ENCODE data around the gene SERPINA3.

The SERPINA3 gene

DNA sequence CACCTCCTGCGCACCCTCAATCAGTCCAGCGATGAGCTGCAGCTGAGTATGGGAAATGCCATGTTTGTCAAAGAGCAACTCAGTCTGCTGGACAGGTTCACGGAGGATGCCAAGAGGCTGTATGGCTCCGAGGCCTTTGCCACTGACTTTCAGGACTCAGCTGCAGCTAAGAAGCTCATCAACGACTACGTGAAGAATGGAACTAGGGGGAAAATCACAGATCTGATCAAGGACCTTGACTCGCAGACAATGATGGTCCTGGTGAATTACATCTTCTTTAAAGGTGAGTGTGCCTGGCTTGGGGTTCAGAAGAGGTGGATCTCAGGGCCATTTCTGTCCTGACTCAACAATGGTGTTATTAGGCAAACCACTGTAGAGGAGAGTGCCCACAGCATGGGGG is 2.6 kb downstream of the SERPINA3 start:
- DNase-seq, result no peak

DNA sequence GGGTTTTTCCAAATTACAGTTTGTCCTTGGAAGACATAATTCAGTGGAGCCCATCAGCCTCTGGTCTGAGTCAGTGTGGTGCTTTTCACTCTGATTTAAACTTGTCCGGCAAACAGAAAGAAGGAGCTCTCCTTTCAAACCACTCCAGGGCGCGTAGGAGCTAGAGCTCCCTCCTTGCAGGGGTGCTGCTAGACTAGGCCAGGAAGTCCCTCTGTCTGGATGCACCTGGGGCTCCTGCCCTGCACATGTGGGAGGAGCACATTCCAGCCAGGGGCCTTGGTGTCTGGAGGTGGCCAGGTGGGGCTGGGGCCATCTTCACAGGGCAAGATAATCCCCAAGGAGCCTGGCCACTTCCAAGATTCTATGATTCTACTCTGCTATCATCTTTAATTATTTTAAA is 3.1 kb downstream of the SERPINA3 start:
- no peak for DNase-seq

DNA sequence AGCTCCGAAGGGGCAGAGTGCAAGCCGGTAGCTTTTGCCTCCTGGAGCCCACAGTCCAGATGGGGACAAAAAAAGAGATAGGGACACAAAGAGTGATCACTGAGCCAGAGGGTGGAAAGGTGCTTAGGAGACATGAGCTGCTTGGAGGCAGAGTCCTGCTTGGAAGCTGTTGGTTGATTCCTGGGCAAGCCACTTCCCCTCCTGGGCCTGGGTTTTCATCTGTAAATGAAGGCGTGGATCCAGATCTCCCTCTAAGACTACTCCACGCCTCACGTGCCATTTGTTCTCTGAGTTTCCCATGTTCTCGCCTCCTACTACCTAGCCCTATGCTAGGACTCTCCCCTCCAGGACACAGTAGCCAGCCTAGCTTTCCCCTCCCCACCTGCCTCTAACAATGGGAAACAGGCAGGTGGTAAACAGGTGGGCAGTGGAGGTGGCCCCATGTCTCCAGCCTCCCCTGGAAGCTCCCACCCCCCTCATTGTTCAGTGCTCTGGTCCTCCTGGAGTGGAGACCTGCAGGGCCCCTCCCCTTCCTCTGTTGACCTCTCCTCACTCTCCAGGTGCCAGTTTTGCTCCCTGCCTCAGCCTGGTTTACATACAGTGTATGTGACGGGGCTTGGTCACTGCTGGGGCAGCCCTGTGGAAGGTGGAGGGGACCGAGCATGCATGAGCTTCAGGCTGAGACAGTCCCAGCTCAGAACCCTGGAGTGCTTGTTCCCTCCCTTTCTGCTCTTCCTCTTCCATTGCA is 3.8 kb downstream of the SERPINA3 start:
- no peak for DNase-seq

DNA sequence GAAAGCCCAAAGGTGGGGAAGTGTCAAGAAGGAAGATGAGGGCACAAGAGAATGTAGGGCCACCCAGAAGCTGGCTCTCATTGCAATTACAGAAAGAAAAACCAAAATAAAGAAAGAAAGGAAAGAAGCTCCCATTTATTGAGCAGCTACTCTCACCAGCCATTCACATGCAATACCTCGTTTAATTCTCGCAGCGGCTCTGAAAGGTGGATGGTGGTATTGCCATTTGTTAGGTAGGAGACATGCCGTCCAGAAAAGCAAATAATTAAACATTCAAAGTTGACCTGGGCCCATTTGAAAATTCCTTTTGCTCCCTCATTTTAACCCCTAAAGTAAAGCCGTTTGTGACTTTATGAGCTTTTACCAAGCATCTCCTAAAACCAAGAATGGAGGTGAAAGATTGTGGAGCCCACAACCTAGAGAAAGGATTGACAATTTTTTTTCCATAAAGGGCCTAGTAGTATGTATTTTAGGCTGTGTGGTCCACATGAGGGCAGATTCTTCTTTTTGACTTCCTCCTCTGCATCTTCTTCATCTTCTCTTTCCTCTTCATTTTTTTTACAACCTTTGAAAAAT is 5.3 kb downstream of the SERPINA3 start:
- DNase-seq, result no peak

DNA sequence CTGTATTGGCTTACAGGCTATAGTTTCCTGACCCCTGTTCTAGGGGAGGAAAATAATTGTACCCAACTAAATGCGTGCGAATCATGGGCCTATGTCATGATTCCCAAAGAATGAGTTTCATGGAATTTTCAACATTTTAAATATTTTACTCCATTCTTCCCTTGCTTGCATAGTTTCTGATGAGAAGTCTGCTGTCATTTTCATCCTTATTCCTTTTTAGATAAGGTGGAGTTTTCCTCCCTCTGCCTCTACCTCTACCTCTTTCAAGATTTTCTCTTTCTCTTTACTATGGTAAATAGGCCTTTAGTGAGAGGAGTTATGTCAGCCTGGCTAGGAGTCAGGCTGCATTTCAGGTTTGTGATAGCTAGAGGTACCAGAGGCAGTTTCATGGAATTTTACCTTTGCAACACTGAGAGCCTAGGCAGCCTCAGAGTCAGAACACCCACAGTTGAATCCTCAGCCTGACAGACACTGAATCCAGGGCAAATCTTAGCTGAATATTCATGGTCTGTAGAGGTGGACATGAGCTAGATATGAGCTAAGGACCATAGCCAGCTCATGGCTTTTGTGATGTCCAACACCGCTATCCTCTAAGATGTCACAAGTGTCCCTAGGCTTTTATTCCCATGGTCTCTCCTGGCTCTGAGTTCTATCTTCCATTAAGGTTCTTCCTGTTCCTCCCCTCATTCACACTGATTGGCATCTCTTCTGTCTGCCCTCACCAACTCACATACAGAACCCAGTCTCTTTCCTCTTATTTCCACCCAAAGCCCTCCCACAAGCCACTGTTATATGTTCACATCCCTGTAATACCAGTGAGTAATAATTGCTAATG is 6.0 kb downstream of the SERPINA3 start:
- no peak for DNase-seq

DNA sequence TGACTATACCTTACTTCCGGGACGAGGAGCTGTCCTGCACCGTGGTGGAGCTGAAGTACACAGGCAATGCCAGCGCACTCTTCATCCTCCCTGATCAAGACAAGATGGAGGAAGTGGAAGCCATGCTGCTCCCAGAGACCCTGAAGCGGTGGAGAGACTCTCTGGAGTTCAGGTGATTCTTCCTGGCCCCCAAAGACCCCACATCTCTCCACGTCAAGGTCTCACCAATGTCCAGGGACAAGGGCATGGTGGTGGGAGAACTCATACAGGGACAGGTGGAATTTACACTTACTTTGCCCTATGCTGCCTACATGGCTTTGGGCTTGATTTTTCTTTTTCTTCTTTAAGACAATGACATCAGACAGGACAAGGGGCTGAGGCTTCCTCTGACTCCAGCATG is 7.1 kb downstream of the SERPINA3 start:
- no peak for DNase-seq

DNA sequence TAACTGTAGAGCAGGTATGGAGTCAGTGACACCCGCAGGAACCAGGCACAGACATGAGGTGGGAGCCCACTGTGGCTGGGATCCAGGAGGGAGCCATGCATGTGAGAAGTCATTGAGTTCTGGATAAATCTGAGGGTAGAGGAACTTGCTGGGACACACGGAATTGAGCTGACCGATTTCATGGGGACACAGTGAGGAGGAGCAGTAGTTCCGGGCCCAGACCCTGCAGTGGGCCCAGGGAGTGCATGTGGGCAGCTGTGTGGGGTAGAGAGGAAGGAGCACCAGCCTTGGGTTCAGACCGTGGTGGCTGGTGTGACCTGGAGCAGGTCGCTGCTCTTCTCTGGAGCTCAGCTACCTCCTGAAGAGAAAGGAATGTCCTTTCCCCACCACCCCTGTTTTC is 8.4 kb downstream of the SERPINA3 start:
- no peak for DNase-seq

DNA sequence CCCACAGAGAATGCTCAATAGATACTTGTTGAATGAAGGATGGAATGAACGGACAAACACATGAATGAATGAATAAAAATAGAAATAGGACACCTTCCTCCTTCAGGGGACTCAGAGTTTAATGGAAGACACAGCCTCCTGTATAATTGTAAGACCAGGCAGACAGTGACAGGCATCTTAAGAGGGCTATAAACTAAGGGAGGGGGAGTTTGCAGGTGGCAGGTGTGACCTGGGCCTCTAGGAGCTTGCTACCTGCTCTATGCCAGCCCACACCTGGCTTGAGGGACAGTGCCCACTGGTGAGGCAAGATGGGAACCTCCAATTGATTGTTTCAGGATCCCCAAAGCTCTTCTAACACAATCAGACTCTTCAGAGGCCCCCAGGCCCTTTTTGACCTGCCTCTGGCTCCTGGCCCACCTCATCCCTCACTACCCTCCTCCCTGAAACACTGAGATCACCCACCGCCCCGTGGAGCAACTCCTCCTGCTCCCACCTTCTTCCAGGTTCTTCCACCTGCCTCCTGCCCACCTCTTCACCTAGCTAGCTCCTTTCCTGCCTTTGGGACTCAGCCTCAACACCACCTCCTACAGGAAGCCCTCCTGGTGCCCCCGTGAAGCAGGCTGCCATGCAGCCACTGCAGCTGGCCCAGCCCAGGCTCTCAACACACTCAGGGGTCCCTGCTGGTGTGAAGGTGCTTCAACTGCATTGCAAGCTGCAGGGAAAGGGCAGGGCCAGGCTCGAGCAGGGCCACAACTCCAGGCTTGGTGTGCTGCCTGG is 9.4 kb downstream of the SERPINA3 start:
- no peak for DNase-seq

DNA sequence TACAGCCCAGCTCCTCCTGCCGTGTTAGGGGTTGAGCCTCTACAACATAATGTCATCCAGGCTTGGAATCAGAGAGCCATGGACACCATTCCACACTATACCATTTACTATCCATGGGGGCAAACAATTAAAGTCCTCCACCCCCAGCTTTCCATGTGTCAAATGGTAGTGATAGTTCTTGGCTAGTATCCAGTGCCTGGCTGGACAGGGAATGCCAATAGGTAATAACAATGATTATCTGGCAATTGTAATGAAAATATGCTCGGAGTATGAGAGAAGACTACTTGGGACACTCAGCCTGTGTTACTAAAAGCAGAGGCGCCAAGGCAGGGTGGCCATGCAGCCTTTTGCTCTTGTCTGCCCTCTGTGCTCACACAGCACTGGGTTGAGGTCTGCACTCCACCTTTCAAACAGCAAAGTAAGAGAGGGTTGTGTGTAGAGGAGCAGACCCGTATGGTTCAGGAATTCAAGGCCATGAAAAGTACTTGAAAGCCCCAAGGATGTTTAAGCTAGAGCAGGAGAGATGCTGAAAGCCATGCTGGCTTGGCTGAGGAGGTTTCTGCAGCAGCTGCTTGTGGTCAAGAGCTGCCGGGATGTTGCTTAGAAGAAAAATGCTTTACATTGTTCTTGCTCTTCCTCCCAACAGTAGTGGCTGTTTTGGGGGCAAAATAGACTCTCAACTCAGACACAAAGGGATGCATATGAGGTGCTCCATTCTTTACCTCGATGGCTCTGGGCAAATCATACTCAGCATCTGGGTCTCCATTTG is 10.6 kb downstream of the SERPINA3 start:
- no peak for DNase-seq

DNA sequence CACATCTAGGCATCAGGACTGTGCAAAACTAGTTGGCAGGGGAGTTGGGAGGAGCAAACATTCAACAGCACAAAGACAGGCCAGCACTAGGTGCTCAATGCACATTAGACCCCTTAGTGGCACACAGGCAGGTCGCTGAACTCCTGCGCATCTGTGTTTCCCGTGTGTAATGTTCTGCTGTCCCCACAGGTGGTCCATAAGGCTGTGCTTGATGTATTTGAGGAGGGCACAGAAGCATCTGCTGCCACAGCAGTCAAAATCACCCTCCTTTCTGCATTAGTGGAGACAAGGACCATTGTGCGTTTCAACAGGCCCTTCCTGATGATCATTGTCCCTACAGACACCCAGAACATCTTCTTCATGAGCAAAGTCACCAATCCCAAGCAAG is 11.2 kb downstream of the SERPINA3 start:
- no peak for DNase-seq

DNA sequence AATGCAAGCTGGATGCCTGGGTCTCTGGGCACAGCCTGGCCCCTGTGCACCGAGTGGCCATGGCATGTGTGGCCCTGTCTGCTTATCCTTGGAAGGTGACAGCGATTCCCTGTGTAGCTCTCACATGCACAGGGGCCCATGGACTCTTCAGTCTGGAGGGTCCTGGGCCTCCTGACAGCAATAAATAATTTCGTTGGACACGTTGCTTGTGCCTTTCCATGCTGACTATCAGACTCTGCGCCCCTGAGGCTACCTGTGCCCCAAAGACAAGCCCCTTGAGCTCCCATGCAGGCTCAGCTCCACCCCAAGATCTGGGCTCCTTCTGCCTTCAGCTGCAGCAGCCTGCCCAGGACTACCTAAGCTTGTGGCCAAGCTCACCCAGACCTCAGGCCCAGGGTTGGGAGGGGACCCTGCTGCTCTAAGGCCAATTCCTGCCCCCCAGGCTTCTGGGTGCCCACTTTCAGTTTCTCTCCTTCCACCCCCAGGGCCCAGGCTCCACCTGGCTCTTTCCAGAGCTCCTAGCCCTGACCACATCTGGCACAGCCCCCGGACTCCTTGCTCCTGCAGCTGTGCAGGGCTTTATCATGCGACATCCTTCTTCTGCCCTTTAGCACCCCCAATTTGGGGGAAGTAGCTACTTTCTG is 11.8 kb downstream of the SERPINA3 start:
- DNase-seq, result no peak

DNA sequence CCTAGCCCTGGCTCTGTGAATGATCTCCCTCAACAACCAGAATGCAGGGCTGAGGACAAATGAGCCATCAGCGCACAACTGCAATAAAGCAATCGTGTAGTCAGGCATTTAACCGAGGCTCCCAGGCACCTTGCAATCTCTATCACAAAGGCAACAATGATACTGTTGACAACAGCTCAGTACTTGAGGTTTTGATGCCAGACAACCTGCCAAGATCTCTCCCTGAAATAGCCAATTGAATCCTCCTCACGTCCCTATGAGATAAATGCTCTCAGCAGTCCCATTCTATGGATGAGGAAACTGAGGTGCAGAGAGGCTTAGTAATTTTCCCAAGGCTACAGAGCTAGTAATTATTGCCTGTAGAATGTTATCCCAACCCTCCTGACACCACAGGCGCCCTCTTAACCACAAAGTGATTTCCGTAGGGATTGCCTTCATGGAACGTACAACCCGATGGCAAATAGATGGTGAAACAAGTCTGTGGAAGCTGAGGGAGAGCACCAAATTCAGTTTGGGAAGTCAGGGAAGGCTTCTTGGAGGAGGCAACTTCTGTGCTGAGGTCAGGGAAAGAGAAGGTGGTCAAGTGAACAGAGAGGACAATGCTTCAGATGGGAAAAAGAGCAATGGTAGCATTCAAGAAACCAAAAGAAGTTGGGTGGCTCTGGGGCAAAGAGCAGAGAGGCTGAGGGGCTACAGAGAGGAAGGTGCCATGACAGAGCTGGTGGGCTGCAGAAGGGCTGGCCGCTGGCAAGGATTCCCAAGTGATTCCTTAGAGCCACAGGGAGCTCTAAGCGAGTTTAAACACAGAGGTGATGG is 12.6 kb downstream of the SERPINA3 start:
- DNase-seq, result no peak

DNA sequence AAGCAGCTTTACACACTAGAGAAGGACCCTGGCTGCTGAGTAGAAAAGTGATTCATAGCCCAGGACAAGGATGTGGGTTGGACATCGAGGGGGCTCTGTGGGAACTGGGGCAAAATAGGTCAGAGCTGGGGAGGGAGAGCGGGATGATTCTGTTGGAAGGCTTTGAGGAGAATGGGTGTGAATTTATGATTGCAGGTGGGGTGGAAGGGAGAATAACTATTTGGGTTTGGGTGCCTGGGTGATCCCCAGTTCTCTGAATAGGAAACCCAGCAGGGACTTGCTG is 13.1 kb downstream of the SERPINA3 start:
- no peak for DNase-seq

DNA sequence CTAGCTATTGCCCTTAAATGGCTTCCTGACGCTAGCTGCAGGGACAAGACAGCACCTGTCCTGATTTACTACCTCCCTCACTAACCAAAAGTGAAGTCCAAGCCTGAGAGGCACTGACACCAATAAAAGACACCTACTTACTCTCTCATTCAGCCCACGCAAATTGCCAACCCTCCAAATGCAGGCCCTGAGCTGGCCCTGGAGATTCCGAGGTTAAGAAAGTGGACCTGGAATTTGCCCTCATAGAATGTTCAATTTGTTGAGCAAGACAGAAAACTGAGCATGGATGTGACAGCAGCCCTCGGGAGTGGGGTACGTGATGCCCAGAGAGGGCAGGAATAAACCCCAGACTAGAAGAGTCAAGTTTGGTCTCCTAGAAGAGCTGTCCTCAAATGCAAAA is 16.4 kb downstream of the SERPINA3 start:
- no peak for DNase-seq

DNA sequence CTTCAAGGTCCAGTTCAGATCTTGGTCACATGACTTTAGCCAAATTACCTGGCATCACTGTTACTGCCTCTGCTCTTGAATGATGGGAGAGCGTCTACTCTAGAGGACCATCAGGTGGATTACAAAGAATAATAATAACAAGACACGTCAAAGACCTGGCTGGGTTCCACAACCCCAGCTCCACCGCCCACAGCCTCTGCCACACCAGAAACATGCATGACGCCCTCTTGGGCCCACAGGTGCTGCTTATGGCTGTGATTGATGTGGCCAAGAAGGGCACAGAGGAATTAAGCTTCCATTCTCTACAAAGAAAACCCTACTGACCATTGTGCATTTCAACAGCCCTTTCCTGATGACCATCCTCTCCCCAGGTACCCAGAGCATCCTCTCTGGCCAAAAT is 18.2 kb downstream of the SERPINA3 start:
- no peak for DNase-seq

DNA sequence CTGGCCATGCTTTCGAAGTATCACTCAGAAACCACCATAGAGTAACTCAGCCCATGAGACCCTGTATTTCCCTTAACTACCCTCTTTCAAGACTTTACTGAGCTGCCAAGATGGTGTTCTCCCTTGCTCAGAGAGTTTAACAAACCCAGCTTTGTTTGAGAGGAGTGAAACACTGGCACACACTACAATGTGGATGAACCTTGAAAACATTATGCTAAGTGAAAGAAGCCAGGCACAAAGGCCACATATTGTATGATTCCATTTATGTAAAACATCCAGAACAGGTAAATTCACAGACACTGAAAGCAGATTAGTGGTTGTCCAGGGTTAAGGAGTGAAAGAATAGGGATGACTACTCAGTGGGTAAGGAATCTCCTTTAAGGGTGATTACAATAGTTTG is 18.9 kb downstream of the SERPINA3 start:
- DNase-seq, result no peak

DNA sequence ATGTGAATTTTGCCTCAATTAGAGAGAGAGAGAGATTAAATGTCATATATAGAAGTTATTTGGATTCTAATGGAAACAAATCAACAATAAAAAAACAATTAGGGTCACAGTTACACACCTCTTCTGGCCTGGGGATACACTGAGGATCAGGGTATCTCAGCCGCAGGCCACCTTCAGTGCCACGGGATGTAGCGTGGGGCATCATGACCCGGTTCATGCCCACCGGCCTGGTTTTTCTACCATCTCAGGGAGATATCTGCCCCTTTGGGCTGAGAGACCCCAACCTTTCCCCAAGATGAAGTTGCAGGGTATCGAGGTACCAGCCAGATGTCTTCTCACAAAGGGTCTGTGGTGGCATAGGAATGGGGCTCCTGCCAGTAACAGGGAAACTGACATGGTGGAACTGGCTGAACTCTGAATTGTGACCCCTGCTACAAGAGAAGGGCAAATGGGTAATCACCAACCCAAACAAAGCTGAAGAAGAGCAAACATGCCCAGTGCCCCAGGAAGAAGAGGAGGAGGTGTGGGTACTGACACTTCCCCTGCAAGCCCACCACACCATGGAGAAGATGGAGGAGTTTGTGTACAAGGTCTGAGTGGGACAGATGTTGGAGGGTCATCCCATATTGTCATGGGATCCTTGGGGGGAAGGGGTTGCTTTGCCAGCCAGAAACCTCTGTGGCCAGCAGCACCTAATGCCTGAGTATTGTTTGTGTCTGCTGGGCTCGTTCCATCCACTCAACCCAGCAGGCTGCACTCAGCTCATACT is 19.5 kb downstream of the SERPINA3 start:
- no peak for DNase-seq

DNA sequence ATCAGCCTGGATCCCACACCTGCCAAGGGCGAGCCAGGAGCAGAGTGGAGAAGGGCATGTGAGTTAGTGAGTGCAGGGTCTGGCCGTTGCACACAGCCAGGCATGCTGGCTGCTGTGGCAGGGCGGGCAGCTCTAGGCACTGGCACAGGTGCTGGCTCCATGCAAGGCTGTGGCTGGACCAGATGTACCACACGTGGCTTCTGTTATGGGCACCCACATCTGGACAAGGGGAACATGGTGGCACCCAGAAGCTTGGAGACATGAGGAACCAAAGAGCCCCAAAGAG is 20.1 kb downstream of the SERPINA3 start:
- DNase-seq, result no peak

DNA sequence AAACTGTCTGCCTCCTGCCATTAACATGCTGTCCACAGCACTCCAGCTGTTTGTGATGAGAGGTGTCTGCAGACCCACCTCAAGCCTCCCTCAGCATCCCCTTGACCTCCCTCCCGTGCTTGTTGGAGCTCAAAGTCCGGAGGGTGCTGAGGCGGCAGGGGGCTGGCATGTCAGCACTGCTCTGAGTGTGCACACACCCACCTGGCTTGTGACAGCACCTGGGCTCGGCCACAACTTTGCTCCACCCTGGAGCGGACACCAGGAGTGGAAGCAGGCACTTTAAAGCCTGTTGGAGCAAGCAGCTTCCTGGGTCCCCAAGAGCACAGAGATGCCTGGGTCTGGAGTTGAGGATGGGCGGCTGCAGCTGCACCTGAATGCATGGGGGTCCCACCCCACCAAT is 20.9 kb downstream of the SERPINA3 start:
- DNase-seq, result no peak

DNA sequence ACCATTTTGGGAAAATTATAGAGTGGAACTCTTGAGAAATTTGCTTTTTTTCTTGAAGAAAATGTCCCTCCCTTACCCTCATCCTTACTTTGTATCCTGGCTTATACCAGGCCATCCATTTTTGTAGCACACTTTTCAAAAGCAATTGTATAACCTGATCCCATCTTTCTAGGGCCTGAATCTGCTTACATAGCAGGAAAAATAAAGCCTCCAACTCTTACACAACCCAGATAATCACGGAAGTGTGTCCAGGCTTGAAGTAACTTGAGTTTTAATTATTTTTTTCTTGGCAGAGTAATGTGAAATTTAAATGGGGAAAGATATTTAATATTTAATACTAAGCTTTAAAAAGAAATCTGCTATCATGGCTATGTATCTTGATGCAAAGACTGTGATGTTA is 23.0 kb downstream of the SERPINA3 start:
- DNase-seq, result no peak
